K562 (cell line): Measurements from ENCODE around the gene SCG5. TPM values are rescaled to one million over a fixed set of nuclear protein-coding genes. Genes with fewer than 3 reads are reported as not detected.

Source experiments
- EGR1 ChIP-seq: fragments of 450-650 bp; conservative IDR thresholded peaks from 2 replicates; pipeline ENCODE4 v1.6.1; 2017; ENCODE audit warnings: mild to moderate bottlenecking
- ETS2 ChIP-seq: IDR thresholded peaks from 2 replicates; pipeline ENCODE4 v1.6.1; 2016; ENCODE audit warnings: borderline replicate concordance, missing genetic modification characterization, mild to moderate bottlenecking, moderate library complexity, missing compliant biosample characterization; ENCODE audit not compliant: poor library complexity, severe bottlenecking
- IRF2 ChIP-seq: sonication (generic); formaldehyde crosslinking; IDR thresholded peaks from 2 replicates; pipeline ENCODE4 v1.8.1; 2022; ENCODE audit warnings: mild to moderate bottlenecking, missing genetic modification reagents
- REST ChIP-seq, 2 experiments: fragments of 450-650 bp; formaldehyde crosslinking in 1 of 2; IDR thresholded peaks; 2 replicates each; pipeline versions ENCODE4 v1.4.0 to v1.6.1; 2014 to 2020; ENCODE audit warnings: mild to moderate bottlenecking in 2 of 2, borderline replicate concordance in 1 of 2, low read depth in 1 of 2
- SMC3 ChIP-seq: conservative IDR thresholded peaks from 2 replicates; pipeline ENCODE4 v1.6.1; 2011; ENCODE audit warnings: low read depth, low read length, improper control_type of control experiment; ENCODE audit not compliant: insufficient read depth
- XRCC3 ChIP-seq: fragments of 450-650 bp; IDR thresholded peaks from 2 replicates; pipeline ENCODE4 v1.6.1; 2017; ENCODE audit warnings: mild to moderate bottlenecking, moderate library complexity
- ZNF75A ChIP-seq: fragments of 450-650 bp; formaldehyde crosslinking; IDR thresholded peaks from 2 replicates; pipeline ENCODE4 v1.4.0; 2020; ENCODE audit warnings: mild to moderate bottlenecking
- ZNF766 ChIP-seq: fragments of 200-800 bp; sonication (Bioruptor generic); conservative IDR thresholded peaks from 2 replicates; pipeline ENCODE4 v1.6.1; 2016; ENCODE audit warnings: missing genetic modification characterization, missing compliant biosample characterization
- ZNF830 ChIP-seq: fragments of 250-450 bp; sonication (Bioruptor Pico); IDR thresholded peaks from 2 replicates; pipeline ENCODE4 v1.5.0; 2021; ENCODE audit warnings: mild to moderate bottlenecking
- polyA plus RNA-seq, 8 experiments: library from polyadenylated mRNA; depleted of rRNA in 4 of 8; stranded (reverse) in 5 of 8; unstranded in 3 of 8; fragments of >200 nt; fragmentation: Nextera tagmentation in 2 of 8; fragmentation: Illumina TruSeq in 1 of 8; extraction: Ambion mirVana in 2 of 8; extraction: Trizol in 1 of 8; gene quantifications; 2 replicates each; pipeline versions ENCODE4 v1.2.1 to v1.2.3, GENCODE V29; 2011 to 2014; ENCODE audit warnings: inconsistent platforms in 1 of 8, missing spikeins in 1 of 8
- total RNA-seq, 7 experiments: library from RNA; depleted of rRNA in 6 of 7; stranded (reverse); fragments of >200 nt in 6 of 7; fragmentation: Illumina TruSeq in 2 of 7; extraction: Trizol in 2 of 7; gene quantifications; 2 replicates each; pipeline versions ENCODE4 v1.2.1 to v1.2.3, GENCODE V29; 2011 to 2021; ENCODE audit warnings: low replicate concordance in 1 of 7
- TF ChIP-seq, protein P1 (sequence below): fragments of 250-450 bp; sonication (Bioruptor Pico); IDR thresholded peaks from 2 replicates; pipeline ENCODE4 v1.4.0; 2020
- TF ChIP-seq, protein P2 (sequence below), 2 experiments: fragments of 450-650 bp in 1 of 2; sonication (generic) in 1 of 2; formaldehyde crosslinking in 1 of 2; IDR thresholded peaks in 1 of 2; conservative IDR thresholded peaks in 1 of 2; 2 replicates each; pipeline versions ENCODE4 v1.6.1 to v1.8.1; 2016 to 2023; ENCODE audit warnings: mild to moderate bottlenecking in 2 of 2, moderate library complexity in 2 of 2, inconsistent platforms in 1 of 2, missing genetic modification reagents in 1 of 2
- TF ChIP-seq, protein P3 (sequence below): sonication (generic); formaldehyde crosslinking; IDR thresholded peaks from 2 replicates; pipeline ENCODE4 v1.5.0; 2020; ENCODE audit warnings: missing genetic modification reagents

The SCG5 gene
- total and polyA plus RNA-seq, 9 of the 15 experiments (the other 6 are each of a cell fraction or from before 2014, with no cell fraction given) = 0.06 to 0.76 (median 0.28) TPM; not detected in 2

DNA sequence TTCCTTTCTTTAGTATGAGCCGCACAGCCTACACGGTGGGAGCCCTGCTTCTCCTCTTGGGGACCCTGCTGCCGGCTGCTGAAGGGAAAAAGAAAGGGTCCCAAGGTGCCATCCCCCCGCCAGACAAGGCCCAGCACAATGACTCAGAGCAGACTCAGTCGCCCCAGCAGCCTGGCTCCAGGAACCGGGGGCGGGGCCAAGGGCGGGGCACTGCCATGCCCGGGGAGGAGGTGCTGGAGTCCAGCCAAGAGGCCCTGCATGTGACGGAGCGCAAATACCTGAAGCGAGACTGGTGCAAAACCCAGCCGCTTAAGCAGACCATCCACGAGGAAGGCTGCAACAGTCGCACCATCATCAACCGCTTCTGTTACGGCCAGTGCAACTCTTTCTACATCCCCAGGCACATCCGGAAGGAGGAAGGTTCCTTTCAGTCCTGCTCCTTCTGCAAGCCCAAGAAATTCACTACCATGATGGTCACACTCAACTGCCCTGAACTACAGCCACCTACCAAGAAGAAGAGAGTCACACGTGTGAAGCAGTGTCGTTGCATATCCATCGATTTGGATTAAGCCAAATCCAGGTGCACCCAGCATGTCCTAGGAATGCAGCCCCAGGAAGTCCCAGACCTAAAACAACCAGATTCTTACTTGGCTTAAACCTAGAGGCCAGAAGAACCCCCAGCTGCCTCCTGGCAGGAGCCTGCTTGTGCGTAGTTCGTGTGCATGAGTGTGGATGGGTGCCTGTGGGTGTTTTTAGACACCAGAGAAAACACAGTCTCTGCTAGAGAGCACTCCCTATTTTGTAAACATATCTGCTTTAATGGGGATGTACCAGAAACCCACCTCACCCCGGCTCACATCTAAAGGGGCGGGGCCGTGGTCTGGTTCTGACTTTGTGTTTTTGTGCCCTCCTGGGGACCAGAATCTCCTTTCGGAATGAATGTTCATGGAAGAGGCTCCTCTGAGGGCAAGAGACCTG is 89.5 kb downstream of the SCG5 start (continued):
- TF ChIP-seq REST (IDR thresholded peaks at IDR 0.05; ENCODE audit: borderline replicate concordance) (no peak), REST (CRISPR knock-in tag; IDR thresholded peaks at IDR 0.05; ENCODE audit: low read depth) (no peak), ZNF75A (CRISPR knock-in tag) (no peak), ZNF830 (CRISPR knock-in tag) (no peak), EGR1 (0 out of 2 replicates have a peak, but pooled peaks have one; percentile 17), ZNF766 (CRISPR knock-in tag) (no peak), SMC3 (no peak), XRCC3 (no peak), ETS2 (tag) (no peak), IRF2 (CRISPR knock-in tag) (no peak)
- TF ChIP-seq, protein P1, sequence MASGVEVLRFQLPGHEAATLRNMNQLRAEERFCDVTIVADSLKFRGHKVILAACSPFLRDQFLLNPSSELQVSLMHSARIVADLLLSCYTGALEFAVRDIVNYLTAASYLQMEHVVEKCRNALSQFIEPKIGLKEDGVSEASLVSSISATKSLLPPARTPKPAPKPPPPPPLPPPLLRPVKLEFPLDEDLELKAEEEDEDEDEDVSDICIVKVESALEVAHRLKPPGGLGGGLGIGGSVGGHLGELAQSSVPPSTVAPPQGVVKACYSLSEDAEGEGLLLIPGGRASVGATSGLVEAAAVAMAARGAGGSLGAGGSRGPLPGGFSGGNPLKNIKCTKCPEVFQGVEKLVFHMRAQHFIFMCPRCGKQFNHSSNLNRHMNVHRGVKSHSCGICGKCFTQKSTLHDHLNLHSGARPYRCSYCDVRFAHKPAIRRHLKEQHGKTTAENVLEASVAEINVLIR (CRISPR knock-in tag) = no peak
- TF ChIP-seq, protein P2, sequence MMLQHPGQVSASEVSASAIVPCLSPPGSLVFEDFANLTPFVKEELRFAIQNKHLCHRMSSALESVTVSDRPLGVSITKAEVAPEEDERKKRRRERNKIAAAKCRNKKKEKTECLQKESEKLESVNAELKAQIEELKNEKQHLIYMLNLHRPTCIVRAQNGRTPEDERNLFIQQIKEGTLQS (IDR thresholded peaks at IDR 0.05) = 0 out of 2 replicates have a peak, but pooled peaks have one; percentile 15
- TF ChIP-seq, protein P2 (CRISPR knock-in tag; conservative IDR thresholded peaks at IDR 0.05) = no peak
- TF ChIP-seq, protein P3, sequence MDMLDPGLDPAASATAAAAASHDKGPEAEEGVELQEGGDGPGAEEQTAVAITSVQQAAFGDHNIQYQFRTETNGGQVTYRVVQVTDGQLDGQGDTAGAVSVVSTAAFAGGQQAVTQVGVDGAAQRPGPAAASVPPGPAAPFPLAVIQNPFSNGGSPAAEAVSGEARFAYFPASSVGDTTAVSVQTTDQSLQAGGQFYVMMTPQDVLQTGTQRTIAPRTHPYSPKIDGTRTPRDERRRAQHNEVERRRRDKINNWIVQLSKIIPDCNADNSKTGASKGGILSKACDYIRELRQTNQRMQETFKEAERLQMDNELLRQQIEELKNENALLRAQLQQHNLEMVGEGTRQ = 0 out of 2 replicates have a peak, but pooled peaks have one; percentile 7
